NCI-H2081 (cell line): ENCODE measurements around the gene XRCC1.
A peak's percentile ranks its signal among the peaks of the same experiment; 100 is the strongest.
"Not testable (repeated sequence)": the region's sequence is repeated elsewhere in the genome, so short reads cannot be mapped to it uniquely, and the experiment has no call there.

Source experiments
- DNase-seq, 2 experiments: peaks; one replicate each; lab custom pipeline; 2025; lab: John Stamatoyannopoulos, UW

The XRCC1 gene

DNA sequence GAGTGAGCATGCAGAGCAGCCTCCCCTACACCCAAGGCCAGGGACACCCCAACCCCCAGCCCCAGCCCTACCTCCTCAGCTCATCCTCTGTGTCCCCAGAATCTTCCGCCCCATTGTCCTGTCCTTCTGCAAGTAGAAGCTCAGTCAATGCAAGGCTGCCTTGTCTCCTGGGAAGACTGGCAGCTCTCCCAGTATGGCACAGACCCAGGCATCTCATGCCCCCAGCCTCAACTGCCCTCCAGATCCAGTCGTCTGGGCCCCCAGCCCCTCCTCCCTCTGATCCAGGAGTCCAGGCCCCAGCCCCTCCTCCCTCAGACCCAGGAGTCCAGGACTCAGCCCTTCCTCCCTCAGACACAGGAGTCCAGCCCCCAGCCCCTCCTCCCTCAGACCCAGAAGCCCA is 29.3 kb downstream of the XRCC1 start:
- DNase-seq = no peak

DNA sequence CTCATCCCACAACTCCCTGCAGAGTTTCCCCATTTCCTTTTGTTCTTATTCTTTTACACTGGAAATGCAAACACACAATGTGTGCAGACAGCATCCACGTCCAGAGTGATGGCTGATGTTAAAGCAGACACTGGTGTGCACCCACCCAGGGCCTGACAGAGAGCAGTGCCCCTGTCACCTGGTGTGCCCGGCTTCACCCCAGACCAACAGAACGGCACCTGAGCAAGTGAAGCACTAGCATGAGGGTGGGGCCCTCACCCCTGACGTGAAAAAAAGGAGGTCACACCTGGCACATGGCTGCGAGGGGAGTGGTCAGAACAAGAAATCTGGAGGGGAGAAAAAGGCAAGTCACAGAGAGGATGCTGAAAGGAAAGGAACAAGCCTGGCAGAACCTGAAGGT is 30.1 kb downstream of the XRCC1 start:
- no peak for DNase-seq

DNA sequence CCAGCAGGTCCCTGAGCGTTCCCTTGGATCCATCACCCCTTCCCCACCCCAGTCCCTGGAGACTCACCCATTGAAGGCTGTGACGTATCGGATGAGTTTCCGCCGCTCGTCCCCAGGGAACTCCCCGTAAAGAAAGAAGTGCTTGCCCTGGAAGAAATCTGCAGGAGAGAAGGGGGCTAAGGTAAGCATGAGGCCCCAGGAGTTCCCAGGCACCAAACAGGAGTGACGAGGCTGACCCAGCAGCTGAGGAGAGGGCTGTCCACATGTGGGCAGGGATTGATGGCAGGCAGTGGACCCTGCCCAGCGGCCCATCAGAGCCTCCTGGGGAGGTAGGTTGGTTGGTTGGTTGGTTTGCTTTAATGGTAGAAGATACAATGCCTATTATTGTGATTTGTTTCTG is 31.2 kb downstream of the XRCC1 start:
- no peak for DNase-seq

DNA sequence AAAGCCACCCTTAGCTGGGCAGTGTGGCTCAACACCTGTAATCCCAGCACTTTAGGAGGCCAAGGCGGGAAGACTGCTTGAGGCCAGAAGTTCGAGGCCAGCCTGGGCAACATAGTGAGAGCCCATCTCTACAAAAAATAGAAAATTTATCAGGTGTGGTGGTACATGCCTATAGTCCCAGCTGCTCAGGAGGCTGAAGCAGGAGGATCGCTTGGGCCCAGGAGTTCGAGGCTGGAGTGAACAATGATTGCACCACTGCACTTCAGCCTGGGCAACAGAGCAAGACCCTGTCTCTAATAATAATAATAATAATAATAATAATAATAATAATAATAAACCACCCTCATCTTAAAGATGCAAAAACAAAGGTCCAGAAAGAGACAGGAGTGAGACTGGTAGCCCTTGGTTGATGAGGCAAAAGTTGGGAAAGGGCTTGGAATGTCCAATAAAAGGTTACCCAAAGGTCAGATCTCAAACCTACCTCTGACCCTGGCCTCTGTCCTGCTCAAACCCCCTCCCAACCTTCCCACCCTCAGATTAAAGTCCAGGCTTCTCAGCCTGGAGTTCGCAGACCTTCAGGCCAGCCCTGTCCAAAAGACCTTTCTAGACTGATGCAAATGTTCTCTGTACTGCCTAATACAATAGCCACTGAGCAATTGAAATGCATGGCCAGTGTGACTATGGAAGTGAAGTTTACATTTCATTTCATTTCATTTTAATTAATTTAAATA is 33.2 kb downstream of the XRCC1 start:
- no peak for DNase-seq

DNA sequence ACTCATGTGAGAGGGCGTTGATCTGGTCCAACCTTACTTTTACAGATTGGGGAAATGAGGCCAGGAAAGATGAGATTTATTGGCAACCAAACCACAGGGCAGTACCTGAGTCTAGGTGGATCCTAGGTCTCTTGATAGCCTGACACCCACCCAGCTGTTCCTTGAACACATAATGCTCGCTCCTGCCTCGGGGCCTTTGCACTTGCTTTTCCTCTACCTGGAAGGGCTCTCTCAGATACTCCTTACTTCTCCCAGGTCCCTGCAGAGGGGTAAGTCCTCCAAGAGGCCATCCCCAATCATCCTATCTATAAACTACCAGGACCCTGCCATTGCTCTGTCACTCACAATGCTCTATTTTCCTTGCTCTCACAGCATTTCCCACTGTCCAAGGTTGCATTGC is 34.9 kb downstream of the XRCC1 start:
- no peak for DNase-seq

DNA sequence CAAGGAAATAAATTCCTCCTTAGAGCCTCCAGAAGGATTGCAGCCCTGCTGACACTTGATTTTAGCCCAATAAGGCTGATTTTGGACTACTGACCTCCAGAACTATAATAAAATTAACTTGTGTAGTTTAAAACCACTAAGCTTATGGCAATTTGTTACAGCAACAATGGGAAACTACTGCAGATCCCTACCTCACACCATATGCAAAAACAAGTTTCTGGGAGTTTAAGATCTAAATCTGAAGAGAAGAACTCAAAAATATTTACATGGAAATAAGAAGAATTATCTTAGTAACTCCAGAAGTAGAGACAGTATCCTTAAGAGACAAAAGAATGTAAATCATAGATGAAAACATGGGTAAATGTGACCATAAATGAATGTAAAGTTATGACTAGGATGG is 36.4 kb downstream of the XRCC1 start:
- DNase-seq = no peak

DNA sequence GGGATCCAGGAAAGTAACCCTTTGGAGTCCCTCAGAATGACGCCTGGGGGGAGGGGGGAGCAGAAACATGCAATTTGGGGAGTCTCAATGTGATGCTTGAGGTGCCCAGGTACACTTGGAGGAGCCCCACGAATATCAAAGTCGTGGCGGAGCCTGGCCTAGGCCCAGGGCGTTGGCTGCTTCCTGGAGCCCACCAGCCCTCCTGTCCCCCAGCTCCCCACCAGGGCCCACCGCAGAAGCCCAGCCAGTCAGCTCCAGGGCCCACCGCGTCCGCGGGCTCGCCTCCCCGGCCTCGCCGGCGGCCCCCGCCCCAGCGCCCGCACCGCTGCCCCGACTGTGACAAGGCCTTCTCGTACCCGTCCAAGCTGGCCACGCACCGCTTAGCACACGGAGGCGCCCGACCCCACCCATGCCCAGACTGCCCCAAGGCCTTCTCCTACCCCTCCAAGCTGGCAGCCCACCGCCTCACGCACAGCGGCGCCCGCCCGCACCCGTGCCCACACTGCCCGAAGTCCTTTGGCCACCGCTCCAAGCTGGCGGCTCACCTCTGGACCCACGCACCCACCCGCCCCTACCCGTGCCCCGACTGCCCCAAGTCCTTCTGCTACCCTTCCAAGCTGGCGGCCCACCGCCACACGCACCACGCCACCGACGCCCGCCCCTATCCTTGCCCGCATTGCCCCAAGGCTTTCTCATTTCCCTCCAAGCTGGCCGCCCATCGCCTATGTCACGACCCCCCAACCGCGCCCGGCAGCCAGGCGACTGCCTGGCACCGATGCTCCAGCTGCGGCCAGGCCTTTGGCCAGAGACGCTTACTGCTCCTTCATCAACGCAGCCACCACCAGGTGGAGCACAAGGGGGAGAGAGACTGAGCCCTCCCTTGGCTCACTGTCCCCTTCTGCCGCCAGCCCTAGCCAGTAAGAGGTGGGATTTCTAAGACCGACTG is 40.2 kb downstream of the XRCC1 start:
- peak in 1 of 2 experiments; percentile 3 for DNase-seq

DNA sequence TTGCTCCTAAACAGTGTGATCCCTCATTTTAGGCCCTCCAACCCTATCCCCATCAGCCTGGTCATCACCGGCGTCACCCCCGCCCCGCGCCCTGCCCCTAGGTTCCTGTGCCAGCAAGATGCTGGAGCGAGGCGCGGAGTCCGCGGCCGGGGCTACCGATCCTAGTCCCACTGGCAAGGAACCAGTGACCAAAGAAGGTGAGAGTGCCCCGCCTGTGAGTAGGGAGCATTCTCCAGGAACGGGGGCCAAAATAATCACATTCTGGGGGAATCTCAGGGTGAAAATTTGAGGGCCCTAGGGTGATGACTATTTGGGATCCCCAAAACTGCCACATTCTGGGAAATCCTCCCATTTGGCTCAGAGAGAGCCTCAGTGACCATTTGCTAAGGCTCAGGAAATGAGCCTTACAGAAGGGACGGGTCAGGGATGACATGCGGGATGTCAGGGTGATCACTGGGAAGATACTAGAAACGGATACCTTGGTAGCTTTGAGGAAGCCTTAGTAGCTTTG is 41.0 kb downstream of the XRCC1 start:
- DNase-seq = no peak

DNA sequence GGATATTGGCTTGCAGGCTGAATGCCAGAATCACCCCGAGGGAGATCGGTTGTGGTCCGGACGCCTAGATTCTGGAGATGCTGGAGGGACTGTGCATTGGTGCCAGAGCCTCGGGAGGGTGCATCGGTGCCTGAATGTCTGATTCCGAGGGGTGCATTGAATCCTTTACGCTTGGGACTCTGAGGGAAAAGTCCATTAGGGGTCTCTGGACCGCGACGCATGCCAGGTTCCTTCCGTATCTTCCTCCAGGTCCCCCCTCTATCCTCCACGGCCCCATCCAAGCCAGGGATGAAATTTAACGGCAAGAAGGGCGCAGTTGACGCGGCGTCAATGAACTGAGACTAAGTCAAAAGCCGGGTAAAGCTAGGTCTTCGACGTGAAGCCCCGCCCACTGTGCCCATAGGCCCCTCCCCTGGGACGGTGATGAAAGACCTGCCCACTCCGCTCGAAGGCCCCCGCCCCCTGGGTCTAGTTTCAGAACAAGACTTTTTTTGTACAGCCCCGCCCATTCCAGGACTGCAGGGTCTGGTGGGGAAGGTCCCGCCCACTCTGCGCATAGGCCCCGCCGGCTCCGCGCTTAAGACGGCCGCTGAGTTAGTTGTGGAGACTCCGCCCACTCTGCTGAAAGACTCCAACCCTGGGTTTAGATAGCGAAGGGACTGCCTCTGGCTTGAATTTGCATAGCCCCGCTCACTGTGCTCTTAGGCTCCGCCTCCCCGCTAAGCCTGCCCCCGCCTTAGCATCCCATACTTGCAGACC is 41.6 kb downstream of the XRCC1 start:
- DNase-seq = peak; percentile 76 to 82

DNA sequence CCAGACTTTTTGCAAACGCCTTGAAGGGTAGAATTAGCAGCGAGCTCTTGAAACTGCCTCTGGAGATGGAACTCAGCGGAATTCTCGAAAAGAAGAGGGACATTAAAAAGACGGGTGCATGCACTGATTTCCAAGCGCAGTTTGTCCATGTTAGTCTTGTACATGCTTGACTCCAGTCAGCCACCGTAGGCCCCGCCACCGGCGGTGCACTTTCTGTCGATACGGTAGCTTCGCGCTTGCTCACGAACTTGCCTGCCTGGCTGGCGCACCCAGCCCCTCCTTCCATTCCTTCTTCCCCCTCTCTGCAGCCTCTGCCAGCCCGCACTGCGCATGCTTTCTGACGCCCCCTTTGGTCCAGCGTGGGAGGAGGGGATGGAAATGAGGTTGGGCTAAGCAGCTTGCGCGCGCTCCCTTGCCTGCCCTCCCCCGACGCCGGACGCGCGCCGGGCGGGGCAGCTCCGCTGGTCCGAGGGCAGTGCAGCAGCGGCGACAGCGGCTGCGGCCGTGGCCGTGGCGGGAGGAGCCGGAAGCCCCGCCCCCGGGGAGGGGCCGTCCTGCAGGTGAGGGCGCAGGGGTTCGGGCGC is 42.3 kb downstream of the XRCC1 start, which contains the start of gene ZNF575:
Gene ZNF575, plus strand, starts transcription at position 227 of the 584 bp plus-strand sequence. CDS start 1,235 bp downstream, outside the sequence.
- DNase-seq = peak; percentile 88 to 91

DNA sequence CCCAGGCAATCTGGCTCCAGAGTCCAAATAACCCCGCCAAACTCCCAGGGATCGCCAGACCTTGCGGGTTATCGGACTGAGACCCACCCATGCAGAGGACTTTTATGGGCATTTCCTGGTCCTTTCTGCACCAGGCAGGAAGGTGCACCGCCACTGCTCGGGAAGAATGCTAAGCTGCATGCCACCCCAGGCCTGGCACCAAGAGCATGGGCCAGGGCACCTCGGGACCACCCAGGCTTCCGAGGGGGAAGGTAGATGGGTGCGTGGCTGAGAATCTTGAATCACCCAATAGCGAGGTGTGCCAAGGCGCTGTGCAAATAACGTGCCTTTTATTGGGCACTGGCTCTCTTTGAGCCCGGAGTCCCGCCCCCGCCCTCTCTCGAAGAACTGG is 42.8 kb downstream of the XRCC1 start:
- DNase-seq = no peak

DNA sequence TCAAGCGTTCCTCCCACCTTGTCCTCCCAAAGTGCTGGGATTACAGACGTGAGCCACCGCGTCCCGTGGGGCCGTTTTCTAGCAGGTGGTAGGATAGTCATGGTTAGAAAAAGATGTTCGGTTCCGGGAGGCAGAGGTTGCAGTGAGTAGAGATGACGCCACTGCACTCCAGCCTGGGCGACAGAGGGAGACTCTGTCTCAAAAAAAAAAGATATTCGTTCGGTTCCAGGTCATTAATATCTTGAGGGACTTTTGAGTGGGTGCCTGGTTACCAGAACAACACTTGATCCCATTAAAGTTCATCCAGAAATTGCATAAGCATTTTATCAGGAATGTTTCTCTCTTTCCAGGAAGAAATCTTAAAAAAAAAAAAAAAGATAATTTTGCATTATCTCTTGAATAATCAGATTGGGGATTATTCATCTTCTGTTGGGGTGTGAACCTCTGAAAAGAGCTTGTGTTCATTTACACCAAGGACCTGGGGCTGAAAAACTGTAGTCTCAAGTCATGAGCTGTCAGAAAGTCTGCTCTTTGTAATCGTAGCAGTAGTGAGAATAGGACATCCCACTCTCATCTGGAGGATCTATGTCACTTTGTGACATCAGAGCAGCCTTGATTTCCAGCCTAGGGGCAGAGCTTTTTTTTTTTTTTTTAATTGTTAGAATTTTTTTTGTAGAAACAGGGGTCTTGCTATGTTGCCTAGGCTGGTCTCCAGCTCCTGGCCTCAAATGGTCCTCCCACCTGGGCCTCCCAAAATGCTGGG is 47.3 kb downstream of the XRCC1 start:
- peak in 1 of 2 experiments; percentile 9 for DNase-seq

DNA sequence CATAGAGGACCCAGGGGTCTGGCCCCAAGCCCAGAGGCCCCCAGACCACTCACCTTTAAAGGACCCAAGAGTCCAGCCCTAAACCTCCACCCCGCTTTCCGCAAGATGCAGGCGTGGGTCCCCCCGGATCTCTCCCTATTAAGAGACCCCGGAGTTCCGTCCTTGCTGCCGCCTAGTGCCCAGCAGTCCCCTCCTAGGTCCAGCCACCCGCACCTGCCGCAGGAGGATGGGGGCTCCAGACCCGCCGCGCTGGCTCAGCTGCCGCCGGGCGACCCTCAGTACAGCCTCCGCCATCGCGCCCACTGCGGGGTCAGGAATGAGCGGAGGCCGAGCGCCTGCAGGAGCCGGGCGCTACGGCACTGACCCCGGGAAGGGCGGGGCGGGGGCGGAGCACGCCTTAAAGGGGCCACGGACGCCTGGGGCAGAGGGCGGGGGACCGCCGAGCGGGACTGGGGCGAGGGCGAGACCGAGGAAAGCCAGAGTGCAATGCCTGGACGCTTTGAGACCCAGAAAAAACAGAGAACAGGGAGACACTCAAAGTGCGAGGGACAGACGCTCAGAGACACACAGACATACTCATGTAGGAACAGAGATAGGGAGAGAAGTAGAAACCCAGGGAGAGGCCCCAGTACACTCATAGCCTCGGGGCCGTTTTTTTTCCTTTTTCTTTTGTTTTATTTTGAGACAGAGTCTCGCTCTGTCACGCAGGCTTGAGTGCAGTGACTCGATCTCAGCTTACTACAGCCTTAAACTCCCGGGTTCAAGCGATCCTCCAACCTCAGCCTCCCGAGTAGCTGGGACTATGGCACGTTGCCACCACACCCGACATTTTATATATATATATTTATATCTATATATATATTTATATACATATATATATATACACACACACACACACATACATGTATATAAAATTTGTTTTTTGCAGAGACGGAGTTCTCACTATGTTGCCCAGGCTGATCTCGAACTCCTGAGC is 48.2 kb downstream of the XRCC1 start, which contains the start of gene ETHE1:
Gene ETHE1, minus strand, starts transcription at position 318 of the 976 bp plus-strand sequence. Its CDS starts 24 bp downstream, at position 294.
- peak in 1 of 2 experiments; percentile 45 for DNase-seq

DNA sequence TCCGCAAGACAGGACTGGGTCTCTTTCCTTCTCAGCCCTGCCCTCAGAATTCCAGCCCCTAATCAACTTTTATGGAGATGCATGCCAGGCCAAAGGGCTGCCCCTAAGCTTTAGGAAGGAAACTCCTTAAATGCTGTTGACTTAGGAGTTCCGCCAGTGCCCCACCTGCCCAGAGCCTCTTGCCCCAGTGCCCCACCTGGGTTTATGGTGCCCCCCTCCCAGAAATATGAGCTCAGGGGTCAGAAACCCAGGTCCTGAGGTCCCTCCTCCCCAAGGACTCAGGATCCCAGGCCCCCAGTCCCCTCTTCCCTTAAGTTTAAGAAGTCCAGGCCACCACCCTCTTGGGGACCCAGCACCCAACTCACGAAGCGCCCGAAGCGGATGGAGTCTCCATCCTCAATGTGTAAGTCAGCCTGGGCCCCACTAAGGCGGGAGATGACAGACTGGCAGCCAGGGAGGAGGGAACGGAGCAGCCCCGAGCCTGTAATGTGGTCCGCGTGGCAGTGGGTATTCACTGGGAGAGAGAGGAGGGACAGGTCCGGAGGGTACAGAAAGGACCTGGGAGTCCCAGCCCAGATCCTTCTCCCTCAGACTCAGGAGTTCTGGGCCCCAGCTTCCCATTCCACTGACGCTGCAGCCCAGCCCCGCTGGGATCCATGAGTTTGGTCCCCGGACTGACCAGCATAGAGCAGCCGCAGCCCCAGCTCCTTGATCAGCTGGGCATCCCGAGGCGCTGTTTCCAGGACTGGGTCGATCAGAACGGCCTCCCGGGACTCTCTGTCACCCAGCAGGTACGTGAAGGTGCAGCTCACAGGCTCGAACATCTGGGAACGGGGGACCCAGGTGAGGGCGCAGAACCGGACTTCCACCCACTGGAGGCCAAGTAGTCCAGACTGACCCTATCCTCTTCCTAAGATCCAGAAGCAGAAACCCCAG is 49.2 kb downstream of the XRCC1 start:
- no peak for DNase-seq

DNA sequence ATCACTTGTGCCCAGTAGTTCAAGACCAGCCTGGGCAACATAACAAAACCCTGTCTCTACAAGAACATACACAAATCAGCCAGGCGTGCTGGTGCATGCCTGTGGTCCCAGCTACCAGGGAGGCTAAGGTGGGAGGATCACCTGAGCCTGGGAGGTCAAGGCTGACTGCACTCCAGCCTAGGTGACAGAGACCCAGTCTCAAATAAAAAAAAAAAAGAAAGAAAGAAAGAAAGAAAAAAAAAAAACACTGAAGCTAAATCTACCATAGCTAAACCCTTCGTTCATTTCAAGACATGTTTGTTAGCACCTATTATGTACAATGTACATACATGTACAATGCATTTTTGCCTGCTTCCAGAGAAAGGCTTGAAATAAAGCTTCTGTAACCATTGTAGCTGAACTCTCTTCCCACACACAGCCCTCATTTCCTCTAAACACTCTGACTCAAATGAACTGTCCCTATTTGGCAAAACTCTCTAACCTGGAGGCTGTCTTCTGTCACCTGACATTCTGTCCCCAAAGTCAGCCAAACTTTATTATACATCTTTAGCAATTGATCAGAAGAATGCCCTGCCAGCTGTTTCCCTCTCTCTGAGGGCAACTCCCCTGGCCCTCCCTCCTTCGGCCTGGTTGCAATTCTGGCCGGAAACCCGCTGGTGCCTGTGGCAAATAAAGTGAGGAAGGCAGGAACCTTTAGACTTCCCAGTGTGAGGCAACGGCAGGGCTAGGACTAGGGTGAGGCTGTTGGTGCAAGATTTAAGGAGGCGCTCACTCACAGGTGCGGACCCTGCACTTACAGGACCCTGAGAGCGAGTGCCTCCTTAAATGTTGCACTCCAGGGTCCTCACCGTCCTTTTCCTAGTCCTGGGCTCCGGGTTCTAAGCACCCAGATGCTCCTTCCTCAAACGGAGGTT is 50.1 kb downstream of the XRCC1 start:
- DNase-seq = no peak

DNA sequence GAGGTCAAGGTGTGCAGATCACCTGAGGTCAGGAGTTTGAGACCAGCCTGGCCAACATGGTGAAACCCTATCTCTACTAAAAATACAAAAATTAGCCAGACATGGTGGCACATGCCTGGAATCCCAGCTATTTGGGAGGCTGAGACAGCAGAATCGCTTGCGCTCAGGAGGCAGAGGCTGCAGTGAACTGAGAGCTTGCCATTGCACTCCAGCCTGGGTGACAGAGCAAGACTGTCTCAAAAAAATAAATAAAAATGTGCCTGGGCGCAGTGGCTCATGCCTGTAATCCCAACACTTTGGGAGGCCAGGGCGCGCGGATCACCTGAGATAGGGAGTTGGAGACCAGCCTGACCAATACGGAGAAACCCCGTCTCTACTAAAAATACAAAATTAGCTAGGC is 51.6 kb downstream of the XRCC1 start:
- DNase-seq = not testable (repeated sequence)

DNA sequence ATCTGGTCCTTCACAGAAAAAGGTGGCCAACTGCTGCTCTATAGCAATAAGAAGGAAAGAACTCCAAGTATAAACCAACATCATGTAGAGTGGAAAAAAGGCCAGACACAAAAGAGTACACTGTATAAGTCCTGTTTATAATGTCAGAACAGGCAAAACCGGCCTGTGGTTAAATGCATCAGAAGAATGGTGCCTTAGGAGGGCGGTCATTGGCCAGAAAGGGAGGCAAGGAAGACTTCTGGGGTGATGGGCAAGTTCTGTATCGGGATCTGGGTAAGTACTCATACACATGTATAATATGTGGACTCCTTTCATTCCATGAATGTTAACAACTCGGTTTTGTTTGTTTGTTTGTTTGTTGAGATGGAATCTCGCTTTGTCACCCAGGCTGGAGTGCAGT is 52.4 kb downstream of the XRCC1 start:
- no peak for DNase-seq
